Lower leg skin (tissue), 3 donors: ENCODE results near the gene CKB.

ENCODE experiments used
- POLR2A ChIP-seq, 2 donors: fragments of 450-650 bp; IDR thresholded peaks; one replicate each; pipeline ENCODE4 v1.6.1; 2016 to 2017; ENCODE audit warnings: antibody characterized with exemption in 2 of 2, mild to moderate bottlenecking in 1 of 2, moderate library complexity in 1 of 2
- TF ChIP-seq, protein P1 (sequence below), 3 donors: fragments of 450-650 bp; IDR thresholded peaks; one replicate each; pipeline ENCODE4 v1.5.1; 2016; ENCODE audit warnings: antibody characterized with exemption in 3 of 3, mild to moderate bottlenecking in 3 of 3, moderate library complexity in 2 of 3

DNA sequence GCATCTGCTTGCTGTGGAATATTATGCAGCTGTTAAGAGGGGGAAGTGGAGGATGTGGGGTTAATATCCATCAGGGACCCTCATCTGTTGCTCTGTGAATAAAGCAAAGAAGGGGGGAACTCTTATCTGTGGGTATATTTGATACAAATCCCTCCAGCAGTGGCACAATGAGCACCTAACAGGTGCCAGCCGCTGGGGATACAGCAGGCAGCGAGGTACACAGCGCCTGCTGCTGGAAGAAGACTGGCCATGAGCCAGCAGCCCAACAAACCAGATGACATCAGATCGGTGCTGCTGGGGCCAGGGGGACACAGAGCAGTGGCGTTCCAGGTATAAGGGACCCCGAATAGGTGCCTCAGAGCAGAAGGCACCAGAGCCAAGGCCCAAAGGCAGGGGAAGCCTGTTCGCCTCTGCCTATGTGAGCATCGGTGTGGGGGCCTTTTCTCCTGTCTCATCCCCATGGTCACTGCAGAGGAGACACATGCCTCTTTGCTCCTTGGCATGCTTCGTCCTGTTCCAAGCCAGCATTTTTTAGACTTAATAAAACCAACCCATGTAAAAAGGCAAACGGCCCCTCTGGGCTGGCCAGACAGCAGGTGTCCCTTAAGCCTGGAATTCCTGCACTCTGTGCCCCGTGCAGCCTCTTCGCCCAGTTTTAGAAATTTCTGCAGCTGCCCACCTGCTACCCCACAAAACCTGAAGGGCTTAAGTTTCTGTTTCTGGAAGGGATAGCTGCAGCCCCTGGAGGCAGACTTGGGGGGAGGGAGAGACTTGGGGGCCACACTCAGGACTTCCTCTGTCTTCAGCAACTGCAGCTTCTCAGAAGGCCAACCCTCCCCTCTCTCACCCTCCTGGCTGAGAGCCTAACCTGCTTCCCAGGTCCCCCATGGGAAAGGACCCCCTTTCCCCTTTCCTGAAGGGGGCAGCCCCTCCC lies 1.6 kb upstream of the CKB start:
- TF ChIP-seq POLR2A (IDR thresholded peaks at IDR 0.05): no peak
- TF ChIP-seq, protein P1, sequence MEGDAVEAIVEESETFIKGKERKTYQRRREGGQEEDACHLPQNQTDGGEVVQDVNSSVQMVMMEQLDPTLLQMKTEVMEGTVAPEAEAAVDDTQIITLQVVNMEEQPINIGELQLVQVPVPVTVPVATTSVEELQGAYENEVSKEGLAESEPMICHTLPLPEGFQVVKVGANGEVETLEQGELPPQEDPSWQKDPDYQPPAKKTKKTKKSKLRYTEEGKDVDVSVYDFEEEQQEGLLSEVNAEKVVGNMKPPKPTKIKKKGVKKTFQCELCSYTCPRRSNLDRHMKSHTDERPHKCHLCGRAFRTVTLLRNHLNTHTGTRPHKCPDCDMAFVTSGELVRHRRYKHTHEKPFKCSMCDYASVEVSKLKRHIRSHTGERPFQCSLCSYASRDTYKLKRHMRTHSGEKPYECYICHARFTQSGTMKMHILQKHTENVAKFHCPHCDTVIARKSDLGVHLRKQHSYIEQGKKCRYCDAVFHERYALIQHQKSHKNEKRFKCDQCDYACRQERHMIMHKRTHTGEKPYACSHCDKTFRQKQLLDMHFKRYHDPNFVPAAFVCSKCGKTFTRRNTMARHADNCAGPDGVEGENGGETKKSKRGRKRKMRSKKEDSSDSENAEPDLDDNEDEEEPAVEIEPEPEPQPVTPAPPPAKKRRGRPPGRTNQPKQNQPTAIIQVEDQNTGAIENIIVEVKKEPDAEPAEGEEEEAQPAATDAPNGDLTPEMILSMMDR (IDR thresholded peaks at IDR 0.05): no peak
